Nephron progenitor cell (in vitro differentiated cells): Measurements from ENCODE around the gene SESN3.
A peak's percentile ranks its signal among the peaks of the same experiment; 100 is the strongest.

ENCODE experiments used
- DNase-seq: peaks from one replicate; pipeline ENCODE4 v3.0.0; 2021
- H3K27ac Mint-ChIP-seq: 2 replicates; pipeline ENCODE4 v1.8.0; 2021; ENCODE audit warnings: mild to moderate bottlenecking, moderate library complexity, mixed read lengths
- H3K27me3 Mint-ChIP-seq: 2 replicates; pipeline ENCODE4 v1.8.0; 2021; ENCODE audit warnings: mild to moderate bottlenecking, low read depth, mixed read lengths; ENCODE audit not compliant: poor library complexity
- H3K36me3 Mint-ChIP-seq: 2 replicates; pipeline ENCODE4 v1.8.0; 2021; ENCODE audit warnings: low read depth, mixed read lengths
- H3K4me1 Mint-ChIP-seq: 2 replicates; pipeline ENCODE4 v1.8.0; 2021; ENCODE audit warnings: mixed read lengths
- H3K4me3 Mint-ChIP-seq: 2 replicates; pipeline ENCODE4 v1.8.0; 2021; ENCODE audit warnings: mild to moderate bottlenecking, moderate library complexity, mixed read lengths
- H3K9me3 Mint-ChIP-seq: 2 replicates; pipeline ENCODE4 v1.8.0; 2021; ENCODE audit warnings: mild to moderate bottlenecking, moderate library complexity, mixed read lengths
- CTCF ChIP-seq: fragments of 200-600 bp; sonication (generic); IDR thresholded peaks from 2 replicates; pipeline ENCODE4 v1.5.0; 2021; ENCODE audit warnings: antibody characterized with exemption

SESN3 gene

GRCh38 chr11:95257456-95257971 is 26.5 kb upstream of the SESN3 start:
- Mint-ChIP-seq H3K4me1 (peaks cover 37% of the 10 kb centered on the region), H3K27me3 (peaks cover 11% of the 10 kb centered on the region), H3K36me3 (no peaks in the 10 kb centered on the region), H3K9me3 (no peaks in the 10 kb centered on the region), H3K27ac (no peak overlapping the region), H3K4me3 (no peak overlapping the region)
- no peak for TF ChIP-seq CTCF
- DNase-seq = no peak

GRCh38 chr11:95256321-95256779 is 25.3 kb upstream of the SESN3 start:
- no peaks in the 10 kb centered on the region for H3K36me3 Mint-ChIP-seq
- no peak for DNase-seq
- H3K27me3 Mint-ChIP-seq = peaks cover 17% of the 10 kb centered on the region
- peaks cover 48% of the 10 kb centered on the region for H3K4me1 Mint-ChIP-seq
- no peak for TF ChIP-seq CTCF
- H3K9me3 Mint-ChIP-seq = no peaks in the 10 kb centered on the region
- no peak overlapping the region for H3K4me3 Mint-ChIP-seq
- H3K27ac Mint-ChIP-seq = no peak overlapping the region

- Mint-ChIP-seq H3K36me3 (no peaks in the 10 kb centered on the region), H3K9me3 (no peaks in the 10 kb centered on the region), H3K4me1 (peaks cover 55% of the 10 kb centered on the region), H3K4me3 (no peak overlapping the region), H3K27ac (no peak overlapping the region), H3K27me3 (peaks cover 21% of the 10 kb centered on the region)
- DNase-seq = no peak
- no peak for TF ChIP-seq CTCF
These were observed 24.5 kb upstream of the SESN3 start for GRCh38 chr11:95255251-95256145.

GRCh38 chr11:95254716-95255115 is 23.7 kb upstream of the SESN3 start:
- Mint-ChIP-seq H3K27ac (no peak overlapping the region), H3K27me3 (peaks cover 21% of the 10 kb centered on the region), H3K36me3 (no peaks in the 10 kb centered on the region), H3K4me3 (no peak overlapping the region), H3K4me1 (peaks cover 55% of the 10 kb centered on the region), H3K9me3 (no peaks in the 10 kb centered on the region)
- no peak for TF ChIP-seq CTCF
- no peak for DNase-seq

- no peaks in the 10 kb centered on the region for H3K36me3 Mint-ChIP-seq
- H3K4me1 Mint-ChIP-seq = peaks cover 55% of the 10 kb centered on the region
- peak overlapping the region; percentile 20 for H3K27ac Mint-ChIP-seq
- no peak for TF ChIP-seq CTCF
- DNase-seq = peak; percentile 55
- H3K27me3 Mint-ChIP-seq = peaks cover 21% of the 10 kb centered on the region
- H3K9me3 Mint-ChIP-seq = no peaks in the 10 kb centered on the region
- H3K4me3 Mint-ChIP-seq = peak overlapping the region; percentile 66
These were observed 23.2 kb upstream of the SESN3 start for GRCh38 chr11:95254131-95254704.
